Activated naive CD4-positive, alpha-beta T cell treated with anti-CD3 and anti-CD28 coated beads, Interleukin-2, amount 10 ng/mL, durations not matched to agents 7 days and 5 days (primary cell): ENCODE data around the gene POC1A.

Source experiments
- CTCF ChIA-PET: fragments of 350-600 bp; sonication (Branson Sonifier 250); formaldehyde crosslinking; loops from one replicate; lab custom pipeline; 2021; ENCODE audit warnings: antibody characterized with exemption; lab: Charles Lee
- DNase-seq: peaks from one replicate; pipeline ENCODE4 v3.0.0-alpha.2; 2020
- H3K27ac Mint-ChIP-seq: one replicate; pipeline ENCODE4 v1.8.0; 2021; ENCODE audit warnings: mild to moderate bottlenecking, moderate library complexity, mixed read lengths
- H3K27me3 Mint-ChIP-seq: one replicate; pipeline ENCODE4 v1.8.0; 2021; ENCODE audit warnings: mild to moderate bottlenecking, mixed read lengths
- H3K36me3 Mint-ChIP-seq: one replicate; pipeline ENCODE4 v1.8.0; 2021; ENCODE audit warnings: mixed read lengths
- H3K4me1 Mint-ChIP-seq: one replicate; pipeline ENCODE4 v1.8.0; 2021; ENCODE audit warnings: mixed read lengths
- H3K4me3 Mint-ChIP-seq: one replicate; pipeline ENCODE4 v1.8.0; 2021; ENCODE audit warnings: mild to moderate bottlenecking, moderate library complexity, mixed read lengths
- H3K9me3 Mint-ChIP-seq: one replicate; pipeline ENCODE4 v1.8.0; 2021; ENCODE audit warnings: mixed read lengths

Gene POC1A

GRCh38 chr3:52055537-52056351 is 98.5 kb downstream of the POC1A start:
- peak overlapping the region; percentile 90 for H3K27ac Mint-ChIP-seq
- peak overlapping the region; percentile 90 for H3K4me3 Mint-ChIP-seq
- H3K27me3 Mint-ChIP-seq, result peaks cover 9% of the 10 kb centered on the region
- no peaks in the 10 kb centered on the region for H3K9me3 Mint-ChIP-seq
- CTCF ChIA-PET, result interaction anchor here (1.1 to 3.2 kb wide), 6 partner anchors 15 to 113 kb away, joined by 3 to 15 read pairs (median 8); no protein-coding TSS in a partner anchor
- H3K36me3 Mint-ChIP-seq, result peaks cover 35% of the 10 kb centered on the region
- DNase-seq, result peak; percentile 62
- peaks cover 53% of the 10 kb centered on the region for H3K4me1 Mint-ChIP-seq

DNA sequence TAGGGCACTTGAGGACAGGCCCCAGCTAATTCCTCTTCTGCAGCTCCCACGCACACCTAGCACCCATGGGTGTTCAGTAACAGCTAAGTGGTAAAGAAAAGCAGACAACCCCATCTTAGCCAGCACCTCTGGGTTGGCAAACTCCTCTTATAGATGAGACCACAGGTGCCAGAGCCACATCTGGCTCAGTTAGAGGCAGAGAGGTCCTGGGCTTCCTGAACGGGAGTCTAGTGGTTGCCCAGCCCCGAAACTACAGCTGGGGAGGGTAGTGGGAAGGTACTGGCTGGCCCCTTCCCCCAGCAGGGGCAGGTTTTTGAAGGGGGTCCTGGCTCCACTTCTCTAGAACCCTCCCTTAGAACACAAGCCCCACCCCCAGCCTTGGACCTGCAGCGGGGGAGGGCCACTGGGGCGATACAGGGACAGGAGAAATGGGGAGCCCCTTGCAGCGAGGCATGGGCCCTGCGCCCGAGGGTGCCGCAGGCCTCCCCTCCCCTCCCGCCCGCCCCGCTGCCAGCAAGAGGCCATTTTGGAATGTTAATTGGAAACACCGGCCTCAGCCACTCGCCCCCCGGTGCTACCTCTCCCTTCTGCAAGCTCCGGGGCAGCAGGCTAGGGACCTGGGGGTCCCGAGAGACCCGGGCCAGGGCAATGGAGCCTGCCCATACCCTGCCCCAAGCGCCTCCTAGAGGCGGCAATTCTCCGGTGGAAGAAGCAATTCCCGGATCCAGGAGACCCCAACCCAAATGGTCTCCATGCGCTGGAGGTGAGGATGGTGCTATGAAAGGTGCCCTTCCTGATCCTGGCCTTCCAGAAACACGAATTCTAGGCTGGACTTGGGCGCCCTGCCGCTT is 99.3 kb downstream of the POC1A start:
- Mint-ChIP-seq H3K27ac (peak overlapping the region; percentile 92), H3K36me3 (peaks cover 40% of the 10 kb centered on the region), H3K27me3 (peaks cover 9% of the 10 kb centered on the region), H3K9me3 (no peaks in the 10 kb centered on the region), H3K4me3 (peak overlapping the region; percentile 90), H3K4me1 (peaks cover 58% of the 10 kb centered on the region)
- DNase-seq, result peak; percentile 54
- CTCF ChIA-PET, result interaction anchor here (1.0 to 4.2 kb wide), 13 partner anchors 17 to 285 kb away, joined by 3 to 62 read pairs (median 8); no protein-coding TSS in a partner anchor

GRCh38 chr3:52053307-52054304 is 100.6 kb downstream of the POC1A start:
- peak; percentile 57 for DNase-seq
- H3K36me3 Mint-ChIP-seq, result peaks cover 51% of the 10 kb centered on the region
- peaks cover 1% of the 10 kb centered on the region for H3K27me3 Mint-ChIP-seq
- no peaks in the 10 kb centered on the region for H3K9me3 Mint-ChIP-seq
- CTCF ChIA-PET, result interaction anchor here (0.7 to 4.2 kb wide), 25 partner anchors 8 to 287 kb away, joined by 3 to 62 read pairs (median 4); partner anchors contain the start of genes ABHD14A, RPL29 and WDR82
- peak overlapping the region; percentile 92 for H3K27ac Mint-ChIP-seq
- H3K4me3 Mint-ChIP-seq, result peak overlapping the region; percentile 90
- H3K4me1 Mint-ChIP-seq, result peaks cover 64% of the 10 kb centered on the region

DNA sequence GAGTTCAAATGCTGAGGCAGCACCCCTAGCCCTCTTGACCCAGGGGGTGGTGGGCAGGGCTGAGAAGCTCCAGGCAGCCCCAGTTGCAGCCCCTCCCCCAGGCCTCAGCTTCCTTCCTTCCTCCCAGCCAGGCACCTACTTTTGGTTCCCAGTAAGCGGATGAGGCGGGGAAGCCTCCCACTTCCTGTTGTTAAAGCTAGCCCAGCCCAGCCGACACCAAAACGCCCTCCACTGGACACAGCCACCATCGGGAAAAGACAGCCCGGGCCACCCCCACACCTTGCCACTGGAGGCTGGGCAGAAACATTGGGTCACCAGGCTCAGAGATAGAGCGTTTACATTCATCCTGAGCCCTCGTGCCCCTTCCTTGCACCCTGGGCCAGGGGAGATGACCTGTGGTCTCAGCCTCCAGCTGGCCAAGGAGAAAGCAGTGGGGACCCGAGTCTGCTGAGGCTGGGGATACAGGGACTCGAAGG is 101.4 kb downstream of the POC1A start:
- Mint-ChIP-seq H3K4me1 (peaks cover 62% of the 10 kb centered on the region), H3K36me3 (peaks cover 51% of the 10 kb centered on the region), H3K27ac (peak overlapping the region; percentile 92), H3K27me3 (no peaks in the 10 kb centered on the region), H3K4me3 (peak overlapping the region; percentile 90), H3K9me3 (no peaks in the 10 kb centered on the region)
- CTCF ChIA-PET, result interaction anchor here (0.9 to 4.2 kb wide), 19 partner anchors 9 to 226 kb away, joined by 3 to 62 read pairs (median 4); partner anchors contain the start of genes ABHD14A, RPL29 and WDR82
- DNase-seq, result peak; percentile 78

- DNase-seq, result no peak
- Mint-ChIP-seq H3K9me3 (no peaks in the 10 kb centered on the region), H3K4me3 (peak overlapping the region; percentile 90), H3K27me3 (no peaks in the 10 kb centered on the region), H3K4me1 (peaks cover 51% of the 10 kb centered on the region), H3K36me3 (peaks cover 51% of the 10 kb centered on the region), H3K27ac (peak overlapping the region; percentile 92)
- CTCF ChIA-PET, result interaction anchor here (0.8 to 4.2 kb wide), 6 partner anchors 10 to 94 kb away, joined by 3 to 62 read pairs (median 12); partner anchors contain the start of gene ACY1
Observed at GRCh38 chr3:52051444-52051843, 102.8 kb downstream of the POC1A start.

DNA sequence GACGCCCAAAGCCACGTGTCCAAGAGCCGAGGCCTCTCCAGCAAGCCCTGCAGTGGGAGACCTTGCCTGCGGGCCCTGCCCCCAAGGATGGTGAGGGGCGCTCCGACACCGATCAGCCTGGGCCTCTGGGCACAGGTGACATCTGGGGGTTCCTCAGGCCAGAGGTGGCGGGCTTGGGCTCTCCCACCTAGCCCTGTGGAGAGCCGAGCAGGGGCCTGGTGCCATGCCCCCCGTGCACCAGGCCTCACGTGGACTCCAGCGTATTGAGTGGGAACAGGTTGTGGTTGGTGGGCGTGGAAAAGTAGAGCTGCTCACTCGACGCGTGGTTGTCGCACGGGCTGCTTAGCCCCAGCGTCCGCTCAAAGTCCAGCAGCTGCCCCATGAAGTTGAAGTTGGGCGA is 103.7 kb downstream of the POC1A start:
- no peak overlapping the region for H3K27ac Mint-ChIP-seq
- H3K4me1 Mint-ChIP-seq, result peaks cover 52% of the 10 kb centered on the region
- CTCF ChIA-PET, result no interaction called here
- peaks cover 51% of the 10 kb centered on the region for H3K36me3 Mint-ChIP-seq
- no peaks in the 10 kb centered on the region for H3K9me3 Mint-ChIP-seq
- H3K27me3 Mint-ChIP-seq, result no peaks in the 10 kb centered on the region
- no peak overlapping the region for H3K4me3 Mint-ChIP-seq
- DNase-seq, result no peak

- Mint-ChIP-seq H3K27ac (peak overlapping the region; percentile 66), H3K4me3 (no peak overlapping the region), H3K4me1 (peaks cover 52% of the 10 kb centered on the region), H3K27me3 (peaks cover 1% of the 10 kb centered on the region), H3K9me3 (no peaks in the 10 kb centered on the region), H3K36me3 (peaks cover 45% of the 10 kb centered on the region)
- no peak for DNase-seq
- CTCF ChIA-PET, result no interaction called here
Observed at GRCh38 chr3:52049503-52049902, 104.7 kb downstream of the POC1A start.

DNA sequence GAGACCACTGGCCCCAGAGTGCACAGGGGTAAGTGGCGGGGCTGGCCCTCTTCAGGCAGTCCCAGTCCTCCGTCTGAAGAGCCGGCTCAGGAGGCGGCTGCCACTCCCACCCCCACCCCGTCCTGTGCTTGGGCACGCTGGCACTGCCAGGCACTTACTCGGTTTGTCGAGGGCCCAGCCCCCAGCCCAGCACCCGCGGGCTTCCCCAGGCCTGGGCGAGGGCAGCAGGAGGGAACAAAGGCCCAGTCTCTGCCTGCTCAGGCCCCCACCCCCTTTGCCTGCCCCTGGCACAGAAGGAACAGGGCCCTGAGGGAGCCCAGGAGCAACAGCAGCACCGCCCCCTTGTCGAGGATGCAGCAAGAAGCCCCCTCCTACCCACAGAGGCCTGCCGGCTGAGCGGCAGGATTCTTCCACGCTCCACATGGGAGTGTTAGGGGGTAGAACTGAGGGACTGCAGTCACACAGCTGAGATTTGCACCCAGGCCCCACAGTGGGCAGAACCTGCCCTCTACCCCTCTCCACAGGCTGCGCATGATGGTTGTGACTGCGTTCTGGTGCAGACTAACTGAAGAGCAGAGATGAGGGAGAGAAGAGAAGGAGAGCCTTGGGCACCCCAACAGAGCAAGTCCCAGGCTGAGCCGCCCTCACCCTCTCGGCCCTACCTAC is 106.8 kb downstream of the POC1A start:
- CTCF ChIA-PET, result no interaction called here
- Mint-ChIP-seq H3K27me3 (peaks cover 22% of the 10 kb centered on the region), H3K4me1 (peaks cover 32% of the 10 kb centered on the region), H3K27ac (no peak overlapping the region), H3K36me3 (peaks cover 26% of the 10 kb centered on the region), H3K9me3 (no peaks in the 10 kb centered on the region), H3K4me3 (no peak overlapping the region)
- no peak for DNase-seq

- Mint-ChIP-seq H3K9me3 (no peaks in the 10 kb centered on the region), H3K27ac (no peak overlapping the region), H3K4me1 (peaks cover 29% of the 10 kb centered on the region), H3K27me3 (peaks cover 28% of the 10 kb centered on the region), H3K4me3 (no peak overlapping the region), H3K36me3 (peaks cover 23% of the 10 kb centered on the region)
- CTCF ChIA-PET, result no interaction called here
- no peak for DNase-seq
Observed at GRCh38 chr3:52046902-52047239, 107.4 kb downstream of the POC1A start.

DNA sequence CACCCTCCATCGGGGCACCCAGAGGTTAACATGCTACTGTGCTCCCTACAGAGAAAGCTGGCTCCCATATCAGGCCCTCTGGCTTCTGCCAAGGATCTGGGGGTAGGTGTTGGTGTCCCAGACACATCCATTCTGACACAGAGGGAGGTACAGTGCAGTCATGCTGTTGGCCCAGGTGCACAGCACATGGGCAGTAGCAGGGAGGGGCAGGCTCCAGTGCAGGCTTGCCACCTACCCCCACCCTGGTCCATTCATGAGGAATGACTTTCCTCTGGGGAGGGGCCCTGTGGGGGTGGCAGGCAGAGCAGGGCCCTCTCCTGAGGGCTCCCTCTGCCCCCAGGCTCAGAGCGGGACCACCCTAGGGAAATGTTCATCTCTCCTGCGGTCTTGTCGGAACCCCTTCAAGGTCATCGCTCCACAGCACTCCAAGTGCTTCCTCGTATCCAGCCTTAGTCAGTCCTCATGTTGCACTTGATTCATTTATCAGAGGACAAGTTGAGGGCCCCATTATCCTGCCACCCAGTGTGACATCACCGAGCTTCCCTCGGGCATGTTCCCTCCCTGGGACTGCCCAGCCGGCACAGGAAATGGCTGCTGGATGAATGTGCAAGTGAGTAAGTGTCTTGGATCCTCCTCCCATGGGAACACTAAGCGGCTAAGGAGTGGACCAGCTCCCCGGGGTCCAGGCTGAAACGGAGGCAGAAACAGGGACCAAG is 107.9 kb downstream of the POC1A start:
- Mint-ChIP-seq H3K27me3 (peaks cover 32% of the 10 kb centered on the region), H3K27ac (no peak overlapping the region), H3K36me3 (peaks cover 20% of the 10 kb centered on the region), H3K9me3 (no peaks in the 10 kb centered on the region), H3K4me3 (no peak overlapping the region), H3K4me1 (peaks cover 24% of the 10 kb centered on the region)
- CTCF ChIA-PET, result no interaction called here
- no peak for DNase-seq

- H3K36me3 Mint-ChIP-seq, result peaks cover 12% of the 10 kb centered on the region
Observed at GRCh38 chr3:52044869-52045619, 109.2 kb downstream of the POC1A start.

GRCh38 chr3:52043750-52044149 is 110.5 kb downstream of the POC1A start:
- no peak for DNase-seq
- H3K27me3 Mint-ChIP-seq, result peaks cover 53% of the 10 kb centered on the region
- H3K4me1 Mint-ChIP-seq, result peaks cover 6% of the 10 kb centered on the region
- H3K4me3 Mint-ChIP-seq, result no peak overlapping the region
- no peaks in the 10 kb centered on the region for H3K9me3 Mint-ChIP-seq
- CTCF ChIA-PET, result no interaction called here
- no peaks in the 10 kb centered on the region for H3K36me3 Mint-ChIP-seq
- no peak overlapping the region for H3K27ac Mint-ChIP-seq

More at GRCh38 chr3:52044869-52045619, 109.2 kb downstream of the POC1A start:
- Mint-ChIP-seq H3K4me3 (no peak overlapping the region), H3K27me3 (peaks cover 45% of the 10 kb centered on the region), H3K9me3 (no peaks in the 10 kb centered on the region), H3K4me1 (peaks cover 14% of the 10 kb centered on the region), H3K27ac (no peak overlapping the region)
- no peak for DNase-seq
- CTCF ChIA-PET, result interaction anchor here (0.6 kb wide), 1 partner anchor 44 kb away, joined by 3 read pairs; no protein-coding TSS in a partner anchor
